HG03064 (cell line): ENCODE measurements around the gene SDR9C7.
"Not testable (repeated sequence)": the region's sequence is repeated elsewhere in the genome, so short reads cannot be mapped to it uniquely, and the experiment has no call there.

Experiments used
- ATAC-seq: cut with Tn5 transposase; IDR thresholded peaks from one replicate; pipeline ENCODE4 v1.9.1; 2021; ENCODE audit warnings: low read depth; ENCODE audit not compliant: unreplicated experiment

Gene SDR9C7

DNA sequence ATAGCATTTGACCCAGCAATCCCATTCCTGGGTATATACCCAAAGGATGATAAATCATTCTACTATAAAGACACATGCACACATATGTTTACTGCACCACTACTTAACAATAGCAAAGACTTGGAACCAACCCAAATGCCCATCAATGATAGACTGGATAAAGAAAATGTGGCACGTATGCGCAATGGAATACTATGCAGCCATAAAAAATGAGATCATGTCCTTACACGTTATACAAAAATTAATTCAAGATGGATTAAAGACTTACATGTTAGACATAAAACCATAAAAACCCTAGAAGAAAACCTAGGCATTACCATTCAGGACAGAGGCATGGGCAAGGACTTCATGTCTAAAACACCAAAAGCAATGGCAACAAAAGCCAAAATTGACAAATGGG, 16.1 kb downstream of the SDR9C7 start:
- not testable (repeated sequence) for ATAC-seq

DNA sequence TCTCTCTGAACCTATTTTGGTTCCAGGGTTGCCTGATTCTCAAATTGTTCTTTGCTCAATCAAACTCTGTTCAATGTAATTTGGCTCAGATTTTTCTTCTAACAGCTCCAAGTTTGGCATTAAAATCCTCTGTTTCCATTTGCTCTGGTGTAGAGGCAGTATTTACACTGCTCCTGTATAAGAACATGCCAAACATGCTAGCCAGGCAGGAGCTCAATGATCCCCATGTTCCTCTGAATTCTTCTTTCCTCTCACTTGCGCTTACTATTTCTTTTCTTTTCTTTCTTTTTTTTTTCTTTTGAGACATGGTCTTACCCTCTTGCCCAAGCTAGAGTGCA, 17.2 kb downstream of the SDR9C7 start:
- ATAC-seq, result no peak

DNA sequence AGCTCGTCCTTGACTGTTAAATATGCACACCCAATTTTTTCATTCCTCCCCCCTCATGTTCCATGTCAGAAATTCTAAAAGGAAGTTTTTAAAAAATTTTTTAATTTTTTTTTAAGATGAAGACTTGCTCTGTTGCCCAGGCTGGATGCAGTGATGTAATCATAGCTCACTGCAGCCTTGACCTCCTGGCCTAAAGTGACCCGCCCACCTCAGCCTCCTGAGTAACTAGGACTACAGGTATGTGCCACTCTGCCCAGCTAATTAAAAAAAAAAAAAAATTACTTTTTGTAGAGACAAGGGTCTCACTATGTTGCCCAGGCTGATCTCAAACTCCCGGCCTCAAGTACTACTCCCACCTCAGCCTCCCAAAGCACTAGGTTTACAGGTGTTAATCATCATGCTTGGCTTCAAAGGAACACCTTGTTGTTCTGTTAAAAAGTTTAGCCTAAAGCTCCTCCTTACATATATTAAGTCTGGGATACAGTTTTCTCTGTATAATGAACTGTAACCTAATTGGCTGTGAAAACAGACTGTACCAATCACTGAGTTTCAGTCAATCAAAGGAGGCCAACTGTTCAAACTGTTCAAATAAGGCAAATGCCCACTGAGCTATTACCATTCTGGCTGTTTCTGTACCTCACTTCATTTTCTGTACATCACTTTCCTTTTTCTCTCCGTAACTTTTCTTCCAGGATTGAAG, 17.8 kb downstream of the SDR9C7 start:
- ATAC-seq, result no peak

DNA sequence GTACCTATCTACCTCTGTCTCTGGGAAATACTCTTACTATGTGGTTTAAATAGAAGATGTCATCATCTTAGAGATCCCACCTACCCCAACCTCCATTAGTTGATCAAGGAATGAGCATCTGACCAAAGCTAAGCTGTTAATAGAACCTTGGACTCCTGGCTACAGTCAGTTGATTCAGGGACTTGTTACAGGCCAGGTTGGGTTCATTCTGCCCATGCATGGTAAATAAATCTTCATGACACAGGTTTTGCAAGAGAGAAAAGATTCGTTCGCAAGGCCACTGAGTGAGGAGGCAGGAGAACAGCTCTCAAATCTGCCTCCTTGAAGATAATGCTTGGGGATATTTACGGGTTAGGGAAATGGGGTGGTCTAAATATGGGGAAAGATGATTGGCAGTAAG, 19.5 kb downstream of the SDR9C7 start:
- no peak for ATAC-seq

DNA sequence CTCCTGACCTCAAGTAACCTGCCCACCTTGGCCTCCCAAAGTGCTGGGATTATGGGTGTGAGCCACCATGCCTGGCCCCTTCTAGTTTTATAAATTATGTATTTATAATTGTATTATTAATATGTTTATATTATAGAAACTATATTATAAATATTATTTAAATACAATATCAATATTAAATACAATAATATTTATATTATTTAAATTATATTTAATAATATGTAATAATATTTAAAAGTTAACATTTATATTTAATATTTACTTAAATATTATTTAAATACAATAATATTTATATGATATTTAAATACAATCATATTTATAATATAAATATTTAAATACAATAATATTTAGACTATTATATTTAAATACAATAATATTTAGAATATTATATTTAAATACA, 20.0 kb downstream of the SDR9C7 start:
- ATAC-seq, result no peak

DNA sequence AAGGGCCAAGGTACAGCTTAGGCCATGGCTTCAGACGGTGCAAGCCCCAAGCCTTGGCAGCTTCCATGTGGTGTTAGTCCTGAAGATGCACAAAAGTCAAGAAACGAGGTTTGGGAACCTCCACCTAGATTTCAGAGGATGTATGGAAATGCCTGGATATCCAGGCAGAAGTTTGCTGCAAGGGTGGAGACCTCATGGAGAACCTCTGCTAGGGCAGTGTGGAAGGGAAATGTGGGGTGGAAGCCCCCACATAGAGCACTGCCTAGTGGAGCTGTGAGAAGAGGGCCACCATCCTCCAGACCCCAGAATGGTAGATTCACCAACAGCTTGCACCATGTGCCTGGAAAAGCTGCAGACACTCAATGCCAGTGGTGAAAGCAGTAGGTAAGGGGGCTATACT, 24.8 kb downstream of the SDR9C7 start:
- not testable (repeated sequence) for ATAC-seq

DNA sequence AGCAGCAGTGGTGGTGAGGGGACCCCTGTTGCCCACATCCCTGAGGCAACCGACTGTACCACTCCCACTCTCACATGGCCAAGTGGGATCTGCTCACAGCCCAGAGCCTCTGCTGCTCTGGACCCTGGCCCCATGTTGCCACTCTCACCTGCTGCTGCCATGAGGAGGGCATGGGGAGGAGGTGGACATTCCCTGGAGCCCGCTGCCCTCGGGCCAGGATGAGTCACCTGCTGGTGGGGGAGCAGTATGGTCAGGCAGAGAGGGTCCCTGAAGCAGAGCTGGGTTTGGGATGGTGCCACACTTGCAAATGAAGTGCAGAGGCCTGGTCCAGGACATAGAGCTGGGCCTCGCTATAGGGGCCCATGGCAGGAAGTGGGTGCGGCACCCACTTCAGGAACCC, 26.1 kb downstream of the SDR9C7 start:
- no peak for ATAC-seq

DNA sequence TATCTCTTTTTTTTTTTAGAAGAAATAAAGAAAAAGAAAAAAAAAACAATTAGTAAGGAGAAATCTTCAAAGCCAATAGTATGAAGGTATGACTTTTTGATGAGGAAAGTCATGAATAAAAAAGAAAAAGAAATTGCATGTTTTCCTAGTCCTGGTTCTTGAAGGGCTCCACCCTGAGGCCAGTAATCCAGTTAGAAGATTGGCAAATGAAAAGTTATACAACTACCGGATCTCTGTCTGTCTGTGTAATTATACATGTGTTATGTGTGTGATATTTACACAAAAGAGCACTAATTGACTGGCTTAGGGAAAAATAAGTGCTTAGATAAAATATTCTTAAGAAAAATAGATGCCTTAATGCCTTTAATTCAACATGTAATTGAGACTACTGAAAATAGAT, 28.4 kb downstream of the SDR9C7 start:
- no peak for ATAC-seq

DNA sequence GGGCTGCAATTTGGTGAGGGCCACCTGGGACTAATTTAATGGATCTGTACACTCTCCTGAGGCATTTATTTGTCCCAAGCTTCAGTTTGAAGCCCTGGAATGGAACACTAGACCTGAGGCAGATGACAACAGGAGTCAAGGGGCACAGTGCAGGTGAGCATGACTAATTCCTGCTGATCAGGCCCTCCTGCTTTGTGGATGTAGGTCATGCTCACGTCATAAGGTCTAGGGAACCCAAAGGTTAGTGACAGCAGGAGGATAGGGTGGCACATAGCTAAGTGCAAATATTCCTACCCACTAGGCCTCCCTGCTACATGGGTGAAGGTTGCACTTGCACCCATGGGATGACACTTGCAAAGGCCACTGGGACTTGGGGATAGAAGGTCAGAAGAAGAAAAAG, 30.8 kb downstream of the SDR9C7 start:
- ATAC-seq, result no peak

DNA sequence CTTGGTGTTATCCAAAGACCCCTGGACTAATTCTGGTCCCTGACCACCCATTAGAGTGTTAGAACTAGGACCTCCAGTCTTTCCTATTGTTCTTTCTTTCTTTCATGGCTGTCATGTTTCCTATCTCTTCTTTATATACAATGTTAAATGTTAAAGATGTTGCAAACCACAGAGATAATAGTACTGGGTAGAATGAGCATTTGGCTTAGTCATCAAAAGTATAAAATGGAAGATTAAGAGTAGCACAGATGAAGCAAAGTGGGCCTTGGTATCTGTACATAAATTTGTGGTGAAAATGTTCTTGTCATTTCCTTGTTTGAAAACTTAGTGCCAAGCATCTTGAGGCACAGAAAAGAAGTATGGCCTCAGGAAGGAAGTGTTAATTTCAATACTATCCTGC, 32.9 kb downstream of the SDR9C7 start:
- not testable (repeated sequence) for ATAC-seq

DNA sequence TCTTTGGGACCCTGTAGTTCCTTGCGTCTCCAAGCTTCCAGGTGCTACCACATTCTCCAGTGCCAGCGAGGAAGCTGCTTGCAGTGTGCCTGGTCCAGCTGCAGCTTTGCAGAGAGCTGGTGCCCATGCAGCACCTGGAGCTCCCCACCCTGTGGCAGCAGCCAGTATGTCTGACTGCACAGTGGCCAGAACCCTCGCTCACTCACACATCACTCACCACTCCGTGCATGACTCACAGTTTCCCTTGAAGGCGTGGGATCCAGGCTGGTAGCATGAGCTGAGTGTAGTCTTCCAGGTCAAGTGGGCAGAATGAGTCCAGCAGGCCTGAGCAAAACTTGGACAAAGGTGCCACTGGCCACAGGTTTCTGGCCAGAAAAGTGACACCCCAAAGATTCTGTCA, 33.6 kb downstream of the SDR9C7 start:
- ATAC-seq, result no peak

DNA sequence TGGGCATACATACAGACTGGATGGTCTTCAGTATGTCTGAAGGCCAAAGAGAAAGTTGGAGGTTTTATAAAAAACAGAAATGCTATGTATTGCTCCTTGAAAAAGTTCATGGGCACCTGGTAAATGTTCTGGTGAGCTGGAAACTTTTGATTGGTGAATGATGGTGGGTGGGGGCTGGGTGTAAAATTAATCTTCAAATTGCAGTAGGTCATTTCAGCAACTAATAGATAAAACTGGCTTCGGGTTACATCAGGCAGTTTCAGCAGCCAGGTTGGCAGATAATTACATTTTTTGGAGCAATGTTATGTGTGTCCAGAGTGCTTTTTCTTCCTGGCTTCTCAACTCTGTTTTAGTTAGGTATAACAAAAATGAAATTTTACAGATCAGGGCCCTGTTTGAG, 35.3 kb downstream of the SDR9C7 start:
- no peak for ATAC-seq

DNA sequence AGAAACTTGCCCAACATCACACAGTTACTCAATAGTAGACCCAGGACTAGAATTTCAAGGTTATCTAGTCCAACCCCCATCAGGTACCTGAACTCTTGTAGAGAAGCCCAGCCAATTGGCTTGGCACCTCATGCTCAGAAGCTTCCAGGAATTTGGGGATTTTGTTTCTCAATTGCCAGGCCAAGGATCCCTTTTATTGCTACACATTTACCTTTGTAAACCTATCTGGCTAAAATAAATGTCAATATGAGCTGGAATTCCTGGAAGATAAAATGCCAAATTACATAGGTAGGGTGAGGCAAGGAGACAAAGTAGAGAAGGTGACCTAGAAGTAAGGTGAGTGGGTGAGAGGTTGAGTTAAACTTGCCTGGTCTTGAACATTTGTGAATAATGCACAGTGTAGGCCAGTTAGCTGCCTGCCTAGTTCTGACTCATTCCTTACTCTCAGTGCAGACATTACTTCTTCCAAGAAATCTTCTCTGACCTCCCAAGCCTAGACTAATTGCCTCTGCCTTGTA, 36.3 kb downstream of the SDR9C7 start:
- no peak for ATAC-seq

DNA sequence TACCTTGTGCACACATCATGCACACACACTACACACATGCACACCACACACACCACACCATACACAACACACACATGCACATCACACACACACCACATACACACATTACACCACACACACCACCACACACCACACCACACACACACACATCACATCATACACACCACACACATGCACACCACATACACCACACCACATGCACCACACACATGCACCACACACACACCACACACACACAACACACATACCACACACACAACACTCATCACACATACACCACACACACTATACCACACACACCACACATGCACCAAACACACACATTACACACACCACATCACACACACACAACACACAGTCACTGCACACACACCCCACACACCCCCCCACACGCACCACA, 38.1 kb downstream of the SDR9C7 start:
- ATAC-seq, result no peak

DNA sequence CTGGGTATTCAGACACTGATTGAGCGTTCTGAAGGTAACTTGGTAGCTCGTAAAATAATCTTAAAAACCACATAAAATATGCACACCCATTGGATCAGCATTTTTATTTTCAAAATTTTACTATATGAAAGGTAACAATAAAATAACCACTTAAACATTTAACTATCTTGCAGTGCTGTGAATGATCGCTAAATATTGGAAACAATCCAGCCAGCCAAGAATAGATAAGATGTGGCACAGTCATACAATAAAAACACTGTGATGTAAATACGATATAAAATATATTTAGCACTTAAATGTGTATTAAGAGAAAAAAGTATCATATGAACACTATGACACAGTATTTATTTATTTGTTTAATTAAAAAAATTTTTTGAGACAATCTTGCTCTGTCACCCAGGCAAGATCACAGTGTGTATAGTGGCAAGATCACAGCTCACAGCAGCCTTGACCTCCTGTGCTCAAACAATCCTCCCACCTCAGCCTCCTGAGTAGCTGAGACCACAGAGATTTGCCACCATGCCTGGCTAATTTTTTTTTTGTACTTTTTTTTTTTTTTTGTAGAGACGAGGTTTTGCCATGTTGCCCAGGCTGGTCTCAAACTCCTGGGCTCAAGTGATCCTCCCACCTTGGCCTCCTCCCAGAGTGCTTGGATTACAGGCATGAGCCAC, 39.4 kb downstream of the SDR9C7 start:
- ATAC-seq, result no peak

DNA sequence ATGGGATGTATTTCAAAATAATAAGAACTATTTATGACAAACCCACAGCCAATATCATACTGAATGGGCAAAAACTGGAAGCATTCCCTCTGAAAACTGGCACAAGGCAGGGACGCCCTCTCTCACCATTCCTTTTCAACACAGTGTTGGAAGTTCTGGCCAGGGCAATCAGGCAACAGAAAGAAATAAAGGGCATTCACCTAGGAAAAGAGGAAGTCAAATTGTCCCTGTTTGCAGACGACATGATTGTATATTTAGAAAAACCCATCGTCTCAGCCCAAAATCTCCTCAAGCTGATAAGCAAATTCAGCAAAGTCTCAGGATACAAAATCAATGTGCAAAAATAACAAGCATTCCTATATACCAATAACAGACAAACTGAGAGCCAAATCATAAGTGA, 42.3 kb downstream of the SDR9C7 start:
- ATAC-seq, result not testable (repeated sequence)

DNA sequence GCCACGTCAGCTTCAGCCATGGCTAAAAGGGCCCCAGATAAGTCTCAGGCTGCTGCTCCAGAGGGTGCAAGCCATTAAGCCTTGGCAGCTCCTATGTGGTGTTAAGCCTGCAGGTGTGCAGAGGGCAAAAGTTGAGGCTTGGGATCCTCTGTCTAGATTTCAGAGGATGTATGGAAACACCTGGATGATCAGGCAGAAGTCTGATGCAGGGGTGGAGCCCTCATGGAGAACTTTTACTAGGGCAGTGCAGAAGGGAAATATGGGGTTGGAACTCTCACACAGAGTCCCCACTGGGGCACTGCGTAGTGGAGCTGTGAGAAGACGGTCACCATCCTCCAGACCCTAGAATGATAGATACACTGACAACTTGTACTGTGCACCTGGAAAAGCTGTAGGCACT, 47.9 kb downstream of the SDR9C7 start:
- ATAC-seq, result no peak

DNA sequence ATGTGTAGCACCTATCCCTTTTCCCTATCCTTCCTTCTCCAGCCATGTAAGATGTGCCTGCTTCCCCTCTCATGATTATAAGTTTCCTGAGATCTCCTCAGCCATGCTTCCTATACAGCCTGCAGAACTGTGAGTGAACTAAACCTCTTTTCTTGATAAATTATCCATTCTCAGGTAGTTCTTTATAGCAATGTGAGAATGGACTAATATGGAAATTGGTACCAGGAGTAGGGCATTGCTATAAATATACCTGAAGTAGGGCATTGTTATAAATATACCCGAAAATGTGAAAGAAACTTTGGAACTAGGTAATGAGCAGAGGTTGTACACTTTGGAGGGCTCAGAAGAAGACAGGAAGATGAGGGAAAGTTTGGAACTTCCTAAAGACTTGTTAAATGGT, 48.9 kb downstream of the SDR9C7 start:
- ATAC-seq, result no peak

DNA sequence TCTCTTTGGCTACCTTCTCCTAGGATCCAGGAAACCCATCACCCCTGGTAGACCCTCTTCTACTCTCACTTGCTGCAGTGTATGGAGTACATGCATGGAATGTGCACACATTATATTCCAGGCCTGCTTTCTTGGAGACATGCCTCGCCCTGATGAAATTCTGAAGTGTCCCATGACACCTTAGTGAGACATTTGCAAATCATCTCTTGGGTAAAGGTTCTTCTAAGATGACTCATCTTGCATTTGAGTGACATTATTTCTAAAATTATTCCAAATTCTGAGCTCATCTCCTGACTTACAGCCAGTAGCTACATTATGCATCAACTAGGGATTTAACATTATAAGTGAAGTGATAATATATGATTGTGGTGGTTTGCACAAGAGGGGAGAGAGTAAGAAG, 49.8 kb downstream of the SDR9C7 start:
- ATAC-seq, result no peak

DNA sequence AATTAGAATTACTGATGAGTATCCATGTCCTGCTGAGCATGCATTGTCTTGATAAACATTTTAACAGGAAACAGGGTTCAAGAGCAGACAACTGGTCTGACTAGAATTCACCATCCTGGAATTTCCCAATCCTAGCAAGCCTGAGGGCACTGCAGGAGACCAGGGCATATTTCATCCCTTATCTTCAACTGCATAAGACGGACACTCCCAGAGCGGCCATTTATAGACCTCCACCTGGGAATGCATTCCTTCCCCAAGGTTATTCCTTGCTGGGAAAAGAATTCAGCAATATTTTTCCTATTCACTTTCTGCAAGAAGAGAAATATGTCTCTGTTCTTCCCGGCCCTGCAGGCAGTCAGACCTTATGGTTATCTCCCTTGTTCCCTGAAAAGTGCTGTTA, 51.8 kb downstream of the SDR9C7 start:
- not testable (repeated sequence) for ATAC-seq

DNA sequence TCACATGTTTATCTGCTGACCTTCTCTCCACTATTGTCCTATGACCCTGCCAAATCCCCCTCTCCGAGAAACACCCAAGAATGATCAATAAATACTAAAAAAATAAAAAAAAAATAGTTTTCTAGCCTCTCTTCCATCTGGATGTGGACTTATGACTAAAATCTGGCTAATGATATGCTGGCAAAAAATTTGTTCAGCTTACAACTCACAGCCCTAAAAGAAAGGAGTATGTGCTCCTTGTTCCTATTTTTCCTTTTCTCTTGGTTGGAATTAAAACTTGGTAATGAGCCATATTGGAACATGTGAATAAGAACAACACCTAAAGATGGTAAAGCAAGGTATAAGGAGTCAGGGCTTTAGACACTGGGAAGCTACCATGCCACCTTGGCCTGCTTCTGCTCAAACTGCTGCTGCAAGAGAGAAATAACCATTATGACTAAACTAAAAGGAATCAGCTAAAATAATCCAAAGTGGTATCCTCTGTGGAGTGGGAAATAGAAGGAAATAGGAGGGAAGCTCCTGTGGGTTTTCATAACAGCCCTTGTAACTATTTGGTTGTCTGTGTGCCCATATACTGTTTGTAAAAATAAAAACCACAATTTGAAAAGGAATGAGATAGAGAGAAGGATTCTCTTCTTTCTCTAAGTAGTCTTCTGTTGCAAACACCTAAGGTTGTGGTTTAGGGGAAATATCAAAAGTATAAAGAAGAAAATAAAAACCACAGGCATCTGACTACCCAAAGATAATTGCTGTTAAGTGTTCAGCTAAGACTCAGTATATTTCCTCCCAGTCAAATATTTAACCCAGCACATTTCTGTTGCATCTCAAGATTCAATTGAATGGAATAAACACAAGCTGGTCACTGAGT, 53.8 kb downstream of the SDR9C7 start:
- ATAC-seq, result no peak
